CD4-positive, alpha-beta T cell treated with Interleukin-6 at 100 ng/mL for 8 hours (primary cell): Measurements from ENCODE around the gene MYO1E.
"Not testable (repeated sequence)": the region's sequence is repeated elsewhere in the genome, so short reads cannot be mapped to it uniquely, and the experiment has no call there.

Source experiments
- DNase-seq: peaks from one replicate; pipeline ENCODE4 v3.0.0-alpha.2; 2020; ENCODE audit warnings: mixed read lengths, low spot score

MYO1E gene

GRCh38 chr15:59372352-59373211 is at the start of gene MYO1E:
Gene MYO1E, minus strand, starts transcription at chr15:59372871. Its CDS starts 371 bp downstream, at chr15:59372500.
- no peak for DNase-seq

- no peak for DNase-seq
Observed at GRCh38 chr15:59420986-59421618, 48.4 kb upstream of the MYO1E start.

GRCh38 chr15:59420108-59420507 is 47.4 kb upstream of the MYO1E start:
- no peak for DNase-seq

GRCh38 chr15:59419170-59419569 is 46.5 kb upstream of the MYO1E start:
- DNase-seq, result no peak

- no peak for DNase-seq
Observed at GRCh38 chr15:59416816-59417215, 44.1 kb upstream of the MYO1E start.

- DNase-seq, result no peak
Observed at GRCh38 chr15:59413577-59413976, 40.9 kb upstream of the MYO1E start.

- DNase-seq, result no peak
Observed at GRCh38 chr15:59410391-59410896, 37.8 kb upstream of the MYO1E start.

GRCh38 chr15:59407946-59408345 is 35.3 kb upstream of the MYO1E start:
- no peak for DNase-seq

GRCh38 chr15:59406446-59406845 is 33.8 kb upstream of the MYO1E start:
- DNase-seq, result no peak

- DNase-seq, result no peak
Observed at GRCh38 chr15:59405079-59405478, 32.4 kb upstream of the MYO1E start.

GRCh38 chr15:59401824-59402569 is 29.3 kb upstream of the MYO1E start:
- DNase-seq, result no peak

- not testable (repeated sequence) for DNase-seq
Observed at GRCh38 chr15:59401051-59401823, 28.6 kb upstream of the MYO1E start.

- DNase-seq, result no peak
Observed at GRCh38 chr15:59400103-59400813, 27.6 kb upstream of the MYO1E start.

GRCh38 chr15:59399465-59400102 is 26.9 kb upstream of the MYO1E start:
- no peak for DNase-seq

- no peak for DNase-seq
Observed at GRCh38 chr15:59398220-59398619, 25.5 kb upstream of the MYO1E start.

- no peak for DNase-seq
Observed at GRCh38 chr15:59396679-59397078, 24.0 kb upstream of the MYO1E start.

GRCh38 chr15:59396211-59396610 is 23.5 kb upstream of the MYO1E start:
- no peak for DNase-seq

GRCh38 chr15:59394166-59394661 is 21.5 kb upstream of the MYO1E start:
- no peak for DNase-seq

GRCh38 chr15:59392299-59392698 is 19.6 kb upstream of the MYO1E start:
- no peak for DNase-seq

- no peak for DNase-seq
Observed at GRCh38 chr15:59388670-59389069, 16.0 kb upstream of the MYO1E start.
